ENCODE data around the gene RALGPS2. TPM values are rescaled to one million over a fixed set of nuclear protein-coding genes. Genes with fewer than 3 reads are reported as not detected.

The RALGPS2 gene
- total and polyA plus RNA-seq, 2 experiments from 2014 or later = 18.1 to 49.6 TPM

DNA sequence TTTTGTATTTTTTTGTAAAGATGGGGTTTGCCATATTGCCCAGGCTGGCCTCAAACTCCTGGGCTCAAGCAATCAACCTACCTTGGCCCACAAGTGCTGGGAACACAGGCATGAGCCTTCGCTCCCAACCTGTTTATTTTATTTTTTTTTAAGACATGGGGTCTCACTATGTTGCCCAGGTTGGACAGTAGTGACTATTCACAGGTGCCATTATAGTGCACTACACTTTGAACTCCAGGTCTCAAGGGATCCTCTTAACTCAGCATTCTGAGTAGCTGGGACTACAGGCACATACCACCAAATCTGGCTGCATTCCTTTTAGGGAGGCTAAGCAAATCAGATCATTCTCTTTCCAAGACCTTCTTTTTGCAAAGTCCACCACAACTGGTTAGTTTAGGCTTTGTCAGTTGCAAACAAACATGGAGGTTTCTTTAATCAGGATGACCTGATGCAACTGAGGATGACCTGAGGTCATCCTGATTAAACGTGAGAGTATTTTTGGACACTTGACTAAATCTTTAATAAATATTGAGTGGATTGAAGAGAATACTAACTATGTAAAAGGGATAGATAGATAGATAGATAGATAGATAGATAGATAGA lies 30.0 kb upstream of the RALGPS2 start:
- Histone ChIP-seq H3K27ac (no peak overlapping the region), H3F3A (ENCODE audit: insufficient read depth) (no peaks in the 10 kb centered on the region), H3K4me1 (ENCODE audit: insufficient read depth) (no peaks in the 10 kb centered on the region), H3K9ac (no peak overlapping the region), H3K79me2 (ENCODE audit: insufficient read depth) (no peaks in the 10 kb centered on the region), H3K4me2 (ENCODE audit: unreplicated experiment) (no peak overlapping the region), H2AFZ (no peak overlapping the region), H4K20me1 (ENCODE audit: insufficient read depth) (no peaks in the 10 kb centered on the region), H3K9me3 (ENCODE audit: low read depth) (no peaks in the 10 kb centered on the region), H3K27me3 (replicated peaks; ENCODE audit: insufficient read depth) (no peaks in the 10 kb centered on the region), H3K9me2 (ENCODE audit: insufficient read depth) (no peaks in the 10 kb centered on the region), H3K36me3 (ENCODE audit: low read depth) (no peaks in the 10 kb centered on the region), H3K4me3 (no peak overlapping the region)
- WGBS, 2 experiments (ENCODE audit: low coverage in 1 of 2, low lambda C conversion rate in 2 of 2, missing lambda C conversion rate in 2 of 2) = 99 to 100% methylated on average over 2 of the region's 2 CpGs
- DNase-seq = no peak
- in situ Hi-C loops (cut with MboI) = no loop called here
- TF ChIP-seq EZH2phosphoT487 (IDR thresholded peaks at IDR 0.05; ENCODE audit: insufficient read depth, low read depth) (no peak), EZH2 (IDR thresholded peaks at IDR 0.05; ENCODE audit: insufficient read depth, poor library complexity, severe bottlenecking) (no peak)

- no peaks in the 10 kb centered on the region for H3K79me2 ChIP-seq (ENCODE audit: insufficient read depth)
- no peak overlapping the region for H3K9ac ChIP-seq
- no peak overlapping the region for H3K27ac ChIP-seq
- TF ChIP-seq EZH2phosphoT487 (IDR thresholded peaks at IDR 0.05; ENCODE audit: insufficient read depth, low read depth) (no peak), EZH2 (IDR thresholded peaks at IDR 0.05; ENCODE audit: insufficient read depth, poor library complexity, severe bottlenecking) (no peak)
- no peaks in the 10 kb centered on the region for H3K9me2 ChIP-seq (ENCODE audit: insufficient read depth)
- H3K4me2 ChIP-seq (ENCODE audit: unreplicated experiment) = peak overlapping the region; percentile 70
- DNase-seq = peak; percentile 77
- H3F3A ChIP-seq (ENCODE audit: insufficient read depth) = 0 out of 2 replicates have a peak, but pooled peaks cover 7% of the 10 kb centered on the region
- no peak overlapping the region for H3K4me3 ChIP-seq
- no peaks in the 10 kb centered on the region for H3K27me3 ChIP-seq (replicated peaks; ENCODE audit: insufficient read depth)
- WGBS, 2 experiments (ENCODE audit: low coverage in 1 of 2, low lambda C conversion rate in 2 of 2, missing lambda C conversion rate in 2 of 2) = 83 to 92% methylated on average over 2 of the region's 2 CpGs
- peaks cover 20% of the 10 kb centered on the region for H3K4me1 ChIP-seq (ENCODE audit: insufficient read depth)
- in situ Hi-C loops (cut with MboI) = no loop called here
- peak overlapping the region; percentile 50; the same call in 1 of the 2 replicates for H2AFZ ChIP-seq
- H4K20me1 ChIP-seq (ENCODE audit: insufficient read depth) = no peaks in the 10 kb centered on the region
- no peaks in the 10 kb centered on the region for H3K36me3 ChIP-seq (ENCODE audit: low read depth)
- no peaks in the 10 kb centered on the region for H3K9me3 ChIP-seq (ENCODE audit: low read depth)
Observed at GRCh38 chr1:178702146-178702545, 22.9 kb upstream of the RALGPS2 start.

DNA sequence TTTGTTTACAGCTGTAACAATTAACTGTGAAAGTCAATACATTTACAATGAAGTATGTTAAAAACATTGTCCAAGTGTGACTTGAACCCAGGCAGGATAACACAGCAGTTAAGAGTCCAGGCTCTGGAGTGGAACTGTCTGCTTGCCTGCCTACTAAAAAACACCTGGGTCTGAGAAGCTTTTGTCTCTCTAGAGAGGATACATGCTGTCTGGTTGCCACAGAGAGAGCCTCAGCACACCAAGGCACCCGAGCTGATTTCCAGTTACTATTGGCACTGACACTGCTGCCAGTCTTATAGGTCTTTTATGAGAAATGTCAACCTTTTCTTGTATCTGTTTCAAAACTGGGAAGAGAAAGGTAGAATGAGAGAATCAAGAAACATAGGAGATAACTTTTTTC lies 20.2 kb upstream of the RALGPS2 start:
- Histone ChIP-seq H3K36me3 (ENCODE audit: low read depth) (no peaks in the 10 kb centered on the region), H3K27ac (no peak overlapping the region), H3K4me3 (no peak overlapping the region), H3K4me2 (ENCODE audit: unreplicated experiment) (no peak overlapping the region), H3K4me1 (ENCODE audit: insufficient read depth) (peaks cover 20% of the 10 kb centered on the region), H3K9me2 (ENCODE audit: insufficient read depth) (no peaks in the 10 kb centered on the region), H2AFZ (no peak overlapping the region), H4K20me1 (ENCODE audit: insufficient read depth) (no peaks in the 10 kb centered on the region), H3K9me3 (ENCODE audit: low read depth) (no peaks in the 10 kb centered on the region), H3K27me3 (replicated peaks; ENCODE audit: insufficient read depth) (no peaks in the 10 kb centered on the region), H3K79me2 (ENCODE audit: insufficient read depth) (no peaks in the 10 kb centered on the region), H3F3A (ENCODE audit: insufficient read depth) (0 out of 2 replicates have a peak, but pooled peaks cover 7% of the 10 kb centered on the region), H3K9ac (no peak overlapping the region)
- in situ Hi-C loops (cut with MboI) = no loop called here
- no peak for DNase-seq
- WGBS, 2 experiments (ENCODE audit: low coverage in 1 of 2, low lambda C conversion rate in 2 of 2, missing lambda C conversion rate in 2 of 2) = 82 to 96% methylated on average over 1 of the region's 1 CpG
- TF ChIP-seq EZH2phosphoT487 (IDR thresholded peaks at IDR 0.05; ENCODE audit: insufficient read depth, low read depth) = no peak
- no peak for TF ChIP-seq EZH2 (IDR thresholded peaks at IDR 0.05; ENCODE audit: insufficient read depth, poor library complexity, severe bottlenecking)

DNA sequence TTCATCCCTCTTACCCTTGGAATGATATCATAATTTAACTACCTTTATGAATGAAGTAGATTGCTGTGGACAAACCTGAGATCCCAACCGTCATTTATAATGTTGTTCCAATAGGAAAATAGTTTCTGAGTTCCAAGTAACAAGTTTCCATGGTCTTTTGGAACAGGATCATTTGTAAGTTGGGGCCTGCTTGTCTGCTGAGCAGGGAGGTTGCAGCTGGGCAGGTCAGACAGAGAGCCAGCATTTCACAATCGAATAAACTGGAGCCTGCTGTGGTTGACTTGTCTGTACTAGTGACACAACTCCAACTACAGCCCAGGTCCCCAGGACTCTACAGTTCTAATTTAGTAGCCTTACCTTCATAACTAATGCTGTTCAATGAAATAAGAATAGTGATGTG lies 18.6 kb upstream of the RALGPS2 start:
- TF ChIP-seq EZH2phosphoT487 (IDR thresholded peaks at IDR 0.05; ENCODE audit: insufficient read depth, low read depth) = no peak
- TF ChIP-seq EZH2 (IDR thresholded peaks at IDR 0.05; ENCODE audit: insufficient read depth, poor library complexity, severe bottlenecking) = no peak
- no peak overlapping the region for H3K9ac ChIP-seq
- no peaks in the 10 kb centered on the region for H3K36me3 ChIP-seq (ENCODE audit: low read depth)
- no peaks in the 10 kb centered on the region for H3K9me3 ChIP-seq (ENCODE audit: low read depth)
- no peaks in the 10 kb centered on the region for H3K27me3 ChIP-seq (replicated peaks; ENCODE audit: insufficient read depth)
- no peak overlapping the region for H3K27ac ChIP-seq
- in situ Hi-C loops (cut with MboI) = no loop called here
- H3K4me3 ChIP-seq = no peak overlapping the region
- H3K79me2 ChIP-seq (ENCODE audit: insufficient read depth) = no peaks in the 10 kb centered on the region
- WGBS, 2 experiments (ENCODE audit: low coverage in 1 of 2, low lambda C conversion rate in 2 of 2, missing lambda C conversion rate in 2 of 2) = 34 to 35% methylated on average over 2 of the region's 2 CpGs
- no peak overlapping the region for H3K4me2 ChIP-seq (ENCODE audit: unreplicated experiment)
- H3K4me1 ChIP-seq (ENCODE audit: insufficient read depth) = peaks cover 17% of the 10 kb centered on the region
- H4K20me1 ChIP-seq (ENCODE audit: insufficient read depth) = no peaks in the 10 kb centered on the region
- H3K9me2 ChIP-seq (ENCODE audit: insufficient read depth) = no peaks in the 10 kb centered on the region
- DNase-seq = peak; percentile 72
- H2AFZ ChIP-seq = no peak overlapping the region
- 0 out of 2 replicates have a peak, but pooled peaks cover 7% of the 10 kb centered on the region for H3F3A ChIP-seq (ENCODE audit: insufficient read depth)
